Measurements from ENCODE around the gene ARHGAP42.

Gene ARHGAP42

GRCh38 chr11:100908746-100909145 is 221.7 kb downstream of the ARHGAP42 start:
- no peak for DNase-seq (ENCODE audit: low spot score)

DNA sequence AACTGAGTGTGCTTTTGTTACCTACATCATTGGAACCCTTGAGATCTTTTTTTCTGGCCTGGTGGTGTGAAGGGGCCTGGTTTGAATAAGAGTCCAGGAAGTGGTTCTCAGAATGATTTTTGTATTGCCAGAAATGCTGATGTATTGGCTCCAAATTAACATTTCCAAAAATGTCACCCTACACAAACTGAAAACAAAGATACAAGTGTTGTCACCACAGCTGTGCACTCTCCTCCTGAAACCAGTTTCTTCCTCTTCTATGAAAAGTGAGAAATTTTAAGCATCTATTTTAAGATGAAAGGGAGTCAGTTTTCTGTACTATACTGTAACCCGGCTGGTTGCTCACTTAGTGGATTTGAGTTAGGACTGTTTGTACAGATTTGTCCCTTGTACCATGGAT is 223.7 kb downstream of the ARHGAP42 start:
- DNase-seq (ENCODE audit: low spot score) (no peak), FAIRE-seq (no peak)

More at GRCh38 chr11:100908746-100909145, 221.7 kb downstream of the ARHGAP42 start:
- no peak for FAIRE-seq

DNA sequence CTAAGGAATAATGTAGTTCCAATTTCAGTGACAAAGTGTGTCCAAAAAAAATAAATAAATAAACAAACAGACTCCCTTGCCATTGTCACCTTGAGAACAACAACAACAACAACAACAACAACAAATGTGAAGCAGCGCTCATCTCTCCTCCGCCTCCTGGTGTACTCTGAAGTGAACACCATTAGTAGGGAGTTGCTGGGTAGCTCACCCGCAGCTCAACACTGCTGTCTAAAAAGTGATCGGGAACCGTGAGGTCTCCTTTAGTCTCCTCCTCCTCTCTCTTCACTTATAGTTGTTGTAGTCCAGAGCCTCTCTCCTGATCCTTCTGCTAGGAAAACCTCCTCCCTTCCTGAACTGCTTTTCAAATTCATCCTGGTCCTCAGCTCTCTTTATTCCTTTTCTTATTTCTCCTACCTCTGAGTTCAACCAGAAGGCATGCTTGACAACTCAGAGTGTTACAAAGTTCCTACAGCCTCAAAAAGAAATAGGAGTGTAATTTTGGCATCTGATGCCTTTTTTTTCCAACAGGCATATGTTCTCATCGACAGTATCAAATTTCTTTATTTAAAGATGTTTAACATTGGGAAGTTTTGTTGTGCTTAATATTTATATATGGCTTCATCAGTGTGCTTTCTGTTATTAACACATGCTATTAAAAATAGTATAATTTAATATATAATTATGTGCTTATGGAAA is 227.5 kb downstream of the ARHGAP42 start:
- no peak for DNase-seq (ENCODE audit: low spot score)
- no peak for FAIRE-seq

- DNase-seq (ENCODE audit: low spot score) (no peak), FAIRE-seq (no peak)
Observed at GRCh38 chr11:100918551-100919500, 231.7 kb downstream of the ARHGAP42 start.

DNA sequence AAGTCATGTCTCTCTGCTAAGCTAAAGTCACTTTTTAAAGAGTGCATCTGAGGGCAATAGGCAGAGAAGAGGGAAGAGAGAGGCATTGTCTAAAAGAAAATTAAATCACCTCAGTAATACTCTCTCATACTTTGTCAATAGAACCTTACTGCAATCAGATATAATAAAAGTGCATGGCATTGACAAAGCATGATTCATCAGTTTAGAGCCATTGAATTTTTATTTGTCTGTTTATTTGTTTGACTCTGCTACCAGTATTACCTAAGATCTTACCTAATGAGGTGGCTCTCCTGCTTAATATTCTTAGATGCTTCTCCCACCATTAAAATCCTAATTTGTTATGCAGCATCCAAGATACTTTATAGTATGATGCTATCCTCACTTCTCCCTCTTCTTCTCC is 233.5 kb downstream of the ARHGAP42 start:
- no peak for FAIRE-seq

DNA sequence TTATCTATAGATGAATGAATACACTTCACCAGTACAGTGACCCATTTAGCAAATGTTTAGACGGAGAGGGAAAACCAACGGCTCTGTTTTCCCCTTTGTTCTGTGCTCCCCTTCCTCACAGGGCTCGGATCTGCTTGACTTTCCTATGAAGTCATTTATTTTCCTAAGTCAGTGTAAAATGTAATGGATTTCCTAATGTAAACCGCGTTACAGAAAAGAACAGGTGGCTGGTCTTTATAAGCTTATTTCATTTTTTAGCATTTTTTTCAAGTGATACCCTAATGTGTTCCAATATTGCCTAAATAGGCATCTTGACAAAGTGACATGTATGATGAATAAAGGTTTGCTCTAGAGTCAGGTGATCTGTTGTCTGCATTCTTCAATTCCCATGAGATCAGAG is 235.0 kb downstream of the ARHGAP42 start:
- FAIRE-seq: no peak
- no peak for DNase-seq (ENCODE audit: low spot score)

More for the DNA sequence above, 233.5 kb downstream of the ARHGAP42 start:
- DNase-seq (ENCODE audit: low spot score): no peak

DNA sequence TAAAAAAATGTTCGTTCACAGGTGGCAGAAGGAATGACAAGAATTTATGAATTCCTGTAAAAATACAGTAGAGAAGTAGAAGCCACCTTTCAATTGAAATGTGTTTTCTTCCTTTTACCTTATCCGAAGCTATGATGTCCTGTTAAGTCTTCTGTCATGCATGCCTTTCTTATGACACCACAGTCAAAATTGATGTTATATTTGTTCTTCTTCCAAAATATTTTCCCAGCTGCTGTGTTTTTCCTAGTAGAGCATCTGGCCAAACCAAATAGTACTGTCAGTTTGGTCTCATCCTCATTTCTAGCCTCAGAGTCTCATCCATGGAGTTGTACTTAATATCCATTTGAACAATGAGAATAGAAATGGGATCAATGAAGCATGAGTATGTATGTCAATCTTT is 236.5 kb downstream of the ARHGAP42 start:
- FAIRE-seq (no peak), DNase-seq (ENCODE audit: low spot score) (no peak)

DNA sequence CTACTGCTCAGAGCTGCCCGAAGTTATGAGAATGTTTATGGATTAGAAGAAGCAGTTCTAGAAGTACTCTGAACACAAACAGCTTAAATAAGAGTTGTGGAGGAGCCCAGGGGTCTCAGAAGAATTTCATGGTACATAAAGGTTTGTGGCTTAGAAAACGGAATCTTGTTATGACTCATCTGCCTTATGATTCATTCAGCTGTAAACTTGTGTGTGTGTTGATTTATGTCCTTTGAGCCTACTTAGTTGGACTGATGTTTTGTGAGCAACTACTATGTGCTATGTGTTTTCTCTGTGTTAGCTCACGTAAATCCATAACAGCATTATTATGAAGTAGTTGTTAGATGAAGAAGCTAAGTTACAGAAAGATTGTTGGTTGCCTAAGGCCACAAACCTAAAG is 238.8 kb downstream of the ARHGAP42 start:
- peak; percentile 60 for DNase-seq (ENCODE audit: low spot score)
- peak; percentile 61 for FAIRE-seq

GRCh38 chr11:100927579-100927978 is 240.5 kb downstream of the ARHGAP42 start:
- FAIRE-seq: no peak

DNA sequence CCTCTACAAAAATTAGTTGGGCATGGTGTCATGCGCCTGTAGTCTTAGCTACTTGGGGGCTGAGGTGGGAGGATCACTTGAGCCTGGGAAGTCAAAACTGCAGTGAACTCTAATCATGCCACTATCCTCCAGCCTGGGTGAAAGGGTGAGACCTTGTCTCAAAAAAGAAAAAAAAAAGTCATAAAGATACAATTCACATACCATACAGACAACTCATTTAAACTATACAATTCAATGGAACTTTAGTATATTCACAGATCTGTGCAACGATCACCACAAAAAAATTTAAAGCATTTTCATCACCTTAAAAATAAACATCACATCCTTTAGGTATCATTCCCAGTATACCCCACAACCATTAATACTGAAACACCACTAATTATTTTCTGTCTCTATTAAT is 241.3 kb downstream of the ARHGAP42 start:
- FAIRE-seq (no peak), DNase-seq (ENCODE audit: low spot score) (peak; percentile 3)

More at GRCh38 chr11:100927579-100927978, 240.5 kb downstream of the ARHGAP42 start:
- DNase-seq (ENCODE audit: low spot score): no peak

DNA sequence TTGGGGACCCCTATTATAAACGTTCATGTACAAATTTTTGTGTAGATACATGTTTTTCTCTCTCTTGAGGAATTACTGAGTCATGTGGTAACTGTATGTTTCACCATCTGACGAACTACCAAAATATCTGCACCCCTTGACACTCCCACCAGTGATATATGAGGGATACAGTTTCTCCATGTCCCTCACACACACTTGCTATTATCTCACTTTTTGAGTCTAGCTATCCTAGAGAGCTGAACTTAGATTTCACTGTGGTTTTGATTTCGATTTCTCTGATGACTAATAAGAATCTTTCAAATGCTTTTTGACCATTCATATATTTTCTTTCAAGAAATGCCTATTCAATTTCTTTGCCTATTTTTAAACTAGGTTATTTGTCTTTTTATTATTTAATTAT is 242.3 kb downstream of the ARHGAP42 start:
- FAIRE-seq (no peak), DNase-seq (ENCODE audit: low spot score) (no peak)

GRCh38 chr11:100930185-100930778 is 243.2 kb downstream of the ARHGAP42 start:
- FAIRE-seq (peak; percentile 82), DNase-seq (ENCODE audit: low spot score) (peak; percentile 41)

- FAIRE-seq (peak; percentile 58), DNase-seq (ENCODE audit: low spot score) (peak; percentile 35)
Observed at GRCh38 chr11:100932474-100933100, 245.5 kb downstream of the ARHGAP42 start.

DNA sequence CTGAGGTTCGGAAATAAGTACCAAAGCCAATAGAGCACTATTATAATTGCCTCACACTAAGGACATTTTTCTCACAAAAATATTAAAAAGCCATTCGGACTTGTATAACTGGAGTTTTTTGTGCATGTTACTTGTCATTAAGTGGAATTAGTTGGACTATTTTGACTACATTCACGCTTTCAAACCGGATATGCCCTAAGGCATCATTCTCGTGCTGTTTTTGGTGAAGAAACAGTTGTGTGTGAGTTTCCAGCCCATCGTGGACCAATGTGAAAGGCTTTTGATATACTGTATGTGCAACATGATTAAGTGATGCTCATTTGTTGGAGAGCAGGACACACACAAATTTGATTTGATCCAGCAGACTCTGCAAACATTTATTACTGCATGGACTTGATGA is 249.7 kb downstream of the ARHGAP42 start:
- no peak for DNase-seq (ENCODE audit: low spot score)
- no peak for FAIRE-seq

DNA sequence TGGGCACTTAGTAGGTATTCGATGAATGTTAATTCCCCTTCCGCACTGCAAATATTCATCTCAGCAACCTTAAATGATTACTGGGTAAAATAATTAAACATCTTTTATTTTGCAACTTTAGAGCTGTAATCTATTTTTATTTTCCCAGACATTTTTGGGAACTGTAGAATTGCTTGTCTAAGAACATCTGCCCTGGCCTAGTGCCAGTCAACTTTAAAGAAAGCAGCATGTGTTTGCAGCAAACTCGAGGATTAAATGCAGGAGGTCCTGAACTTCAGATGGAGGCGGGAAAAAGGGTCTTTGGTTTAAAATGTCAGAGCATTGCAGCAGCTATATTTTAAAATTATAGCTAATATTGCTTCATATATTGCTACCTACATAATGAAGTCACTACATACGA is 252.5 kb downstream of the ARHGAP42 start:
- no peak for FAIRE-seq
- no peak for DNase-seq (ENCODE audit: low spot score)

DNA sequence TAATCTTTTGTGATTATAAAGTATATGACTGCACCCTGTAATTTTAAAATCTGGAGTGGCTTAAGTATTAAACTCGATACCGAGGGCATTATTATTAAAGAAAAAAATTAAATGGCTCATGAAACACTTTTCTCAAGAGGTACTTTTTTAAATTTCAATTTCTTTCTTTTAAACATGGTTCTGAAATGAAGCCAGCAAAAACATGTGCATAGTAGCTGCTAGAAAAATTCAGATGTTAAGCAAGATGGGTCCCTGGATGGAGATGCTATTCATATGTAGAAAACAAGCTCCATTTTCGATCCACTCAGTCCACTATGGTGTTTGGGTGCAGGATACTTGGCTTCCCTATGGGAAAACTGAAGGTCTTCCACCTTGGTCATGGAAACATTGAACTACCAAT is 253.0 kb downstream of the ARHGAP42 start:
- FAIRE-seq (no peak), DNase-seq (ENCODE audit: low spot score) (no peak)

- DNase-seq (ENCODE audit: low spot score) (no peak), FAIRE-seq (no peak)
Observed at GRCh38 chr11:100941033-100941432, 253.9 kb downstream of the ARHGAP42 start.

DNA sequence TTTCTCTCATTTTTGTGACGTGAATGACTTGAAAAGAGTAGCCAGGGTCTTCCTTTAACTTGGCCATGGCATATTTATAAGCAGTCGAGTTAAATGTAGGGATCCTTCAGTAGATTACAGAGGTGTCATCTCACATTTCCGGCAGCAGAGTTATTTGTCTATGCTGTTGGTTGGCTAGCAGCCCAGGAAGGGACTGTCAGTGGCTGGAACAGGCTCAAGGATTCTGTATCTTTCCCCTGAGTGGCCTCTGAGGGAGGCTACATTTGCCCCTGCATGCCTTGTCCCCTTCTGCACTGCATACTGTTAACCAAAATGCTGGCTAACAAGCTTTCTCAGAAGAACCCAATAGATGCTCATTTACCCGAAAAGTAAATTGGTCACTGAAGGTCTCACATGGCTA is 254.9 kb downstream of the ARHGAP42 start:
- DNase-seq (ENCODE audit: low spot score) (no peak), FAIRE-seq (no peak)

- no peak for DNase-seq (ENCODE audit: low spot score)
- FAIRE-seq: no peak
Observed at GRCh38 chr11:100948936-100949335, 261.8 kb downstream of the ARHGAP42 start.

GRCh38 chr11:100949443-100949842 is 262.4 kb downstream of the ARHGAP42 start:
- no peak for FAIRE-seq
- DNase-seq (ENCODE audit: low spot score): no peak

- DNase-seq (ENCODE audit: low spot score): no peak
- FAIRE-seq: no peak
Observed at GRCh38 chr11:100955318-100955717, 268.2 kb downstream of the ARHGAP42 start.

DNA sequence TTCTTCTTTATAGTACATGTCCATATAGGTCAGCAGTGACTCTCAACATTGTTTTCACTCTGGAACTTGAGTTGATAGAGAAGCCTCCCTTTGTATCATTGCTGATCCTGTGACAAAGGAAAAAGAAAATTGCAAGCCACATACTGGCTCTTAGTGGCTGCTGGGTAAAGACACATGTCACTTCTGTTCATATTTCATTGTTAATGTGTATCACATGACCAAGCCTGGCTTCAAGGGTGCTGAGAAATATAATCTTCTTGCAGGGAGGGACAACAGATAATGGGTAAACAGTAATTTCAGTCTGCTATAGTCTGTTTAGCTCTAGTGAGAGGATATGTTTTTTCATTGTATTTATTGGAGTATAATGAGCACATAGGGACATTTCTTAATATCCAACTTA is 269.3 kb downstream of the ARHGAP42 start:
- DNase-seq (ENCODE audit: low spot score) (no peak), FAIRE-seq (no peak)

Measured in RCC 7860 (cell line).